HG03135 (cell line): ENCODE data around the gene FIBCD1.

Experiments used
- ATAC-seq: cut with Tn5 transposase; IDR thresholded peaks from one replicate; pipeline ENCODE4 v1.9.1; 2021; ENCODE audit warnings: mild to moderate bottlenecking, moderate library complexity; ENCODE audit not compliant: unreplicated experiment

FIBCD1 gene

DNA sequence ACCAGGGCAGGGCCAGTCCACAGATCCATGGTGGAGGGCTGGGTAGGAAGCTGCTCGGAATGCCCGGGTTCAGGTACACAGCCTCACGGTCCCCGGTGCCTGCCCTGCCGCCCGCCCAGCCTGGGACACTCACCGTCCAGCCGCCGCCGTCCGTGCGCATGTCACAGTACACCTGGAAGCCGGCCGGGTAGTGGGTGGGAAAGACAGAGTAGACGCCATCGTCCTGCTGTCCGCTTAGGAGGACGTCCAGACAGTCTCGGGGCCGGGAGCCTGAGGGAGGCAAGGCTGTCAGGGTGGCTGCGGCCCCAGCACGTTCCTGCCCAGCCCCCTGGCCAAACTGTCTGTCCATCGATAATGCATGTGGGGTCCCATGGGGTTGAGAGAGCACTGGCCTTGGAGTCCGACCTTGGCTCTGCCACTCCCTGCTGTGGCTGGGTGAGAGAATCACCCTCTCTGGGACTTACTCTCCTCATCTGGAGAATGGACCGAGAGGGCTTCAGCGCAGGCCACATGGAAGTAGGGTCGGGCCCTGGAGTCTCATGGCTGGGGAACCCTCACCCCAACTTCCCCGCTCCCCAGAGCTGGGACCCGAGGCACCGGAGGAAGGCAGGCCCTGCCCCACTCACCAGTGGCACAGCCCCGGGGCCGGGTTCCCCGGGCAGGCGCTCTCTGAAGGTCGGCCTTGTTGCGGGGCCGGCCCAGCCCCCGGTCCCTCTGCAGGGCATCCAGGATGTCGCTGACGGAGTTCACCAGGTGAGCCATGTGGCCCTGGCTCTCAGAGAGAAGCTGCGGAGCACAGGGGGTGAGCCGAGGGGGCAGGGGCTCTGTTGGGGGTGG is 15.2 kb downstream of the FIBCD1 start:
- ATAC-seq: no peak

DNA sequence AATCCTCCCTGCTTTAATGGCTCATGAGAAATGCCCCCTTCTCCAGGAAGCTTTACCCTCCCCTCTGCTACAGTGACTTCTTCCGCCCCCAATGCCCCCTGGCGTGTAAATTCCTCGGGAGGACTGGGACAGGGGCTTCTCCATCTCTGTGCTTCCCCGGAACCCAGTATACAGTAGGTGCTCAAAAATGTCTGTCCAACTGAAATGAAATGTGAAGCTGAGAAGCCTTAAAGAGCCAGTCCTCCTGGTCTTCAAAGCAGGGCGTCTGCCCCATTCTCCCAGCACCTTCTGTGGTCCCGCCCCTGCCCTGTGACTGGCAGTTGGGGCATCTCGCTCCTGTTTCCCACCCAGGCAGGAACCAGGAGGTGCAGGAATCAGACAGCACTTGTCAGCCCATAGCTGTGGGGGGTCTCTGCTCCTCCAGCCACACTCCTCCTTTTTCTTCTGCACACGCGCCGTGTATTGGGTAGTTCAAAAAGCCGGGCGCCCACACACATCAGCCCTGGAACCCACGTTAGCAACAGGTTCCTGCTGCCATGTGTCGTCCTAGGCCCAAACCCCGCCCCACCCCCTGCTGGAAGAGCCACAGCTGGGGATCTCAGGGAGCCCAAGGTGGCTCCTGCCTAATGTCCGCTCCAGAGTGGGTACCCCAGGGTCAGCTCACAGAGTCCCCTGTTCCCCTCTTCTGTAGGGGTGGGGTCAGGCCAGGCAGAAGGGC is 16.0 kb downstream of the FIBCD1 start:
- ATAC-seq: no peak

GRCh38 chr9:130921989-130922892 is 16.8 kb downstream of the FIBCD1 start:
- no peak for ATAC-seq

DNA sequence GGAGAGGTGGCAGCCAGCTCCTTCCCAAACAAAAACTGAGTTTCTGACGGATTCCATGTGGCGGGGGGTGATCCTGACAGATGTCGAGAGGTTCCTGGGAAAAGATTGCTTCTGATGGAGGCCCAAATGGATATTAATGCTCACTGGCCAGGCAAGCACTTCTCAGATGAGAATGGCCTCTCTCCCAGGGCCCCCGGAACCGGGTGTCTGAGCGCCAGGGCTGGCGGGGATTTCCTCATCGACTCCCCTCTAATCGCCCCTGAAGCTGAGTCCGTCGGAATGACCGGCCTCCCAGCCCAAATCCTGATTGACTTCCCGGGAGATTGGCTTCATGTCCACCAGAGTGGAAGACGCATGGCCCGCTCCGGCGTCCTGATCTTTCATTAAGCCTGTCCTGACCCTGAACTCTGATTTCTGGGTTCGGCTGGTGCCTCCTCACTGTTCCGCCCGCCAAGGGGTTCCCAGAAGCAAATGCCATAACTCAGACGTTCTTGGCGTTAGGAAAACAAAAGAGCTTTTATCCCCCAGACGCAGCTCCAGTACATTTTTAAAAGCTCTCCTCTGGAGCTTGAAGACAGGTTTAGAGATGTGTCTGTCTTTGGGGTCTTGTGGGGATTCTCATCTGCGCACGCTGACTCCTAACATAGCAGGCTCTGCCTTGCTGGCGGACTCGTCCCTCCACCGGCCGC is 17.6 kb downstream of the FIBCD1 start:
- no peak for ATAC-seq

- ATAC-seq: no peak
These were observed 18.2 kb downstream of the FIBCD1 start for GRCh38 chr9:130920762-130921299.

DNA sequence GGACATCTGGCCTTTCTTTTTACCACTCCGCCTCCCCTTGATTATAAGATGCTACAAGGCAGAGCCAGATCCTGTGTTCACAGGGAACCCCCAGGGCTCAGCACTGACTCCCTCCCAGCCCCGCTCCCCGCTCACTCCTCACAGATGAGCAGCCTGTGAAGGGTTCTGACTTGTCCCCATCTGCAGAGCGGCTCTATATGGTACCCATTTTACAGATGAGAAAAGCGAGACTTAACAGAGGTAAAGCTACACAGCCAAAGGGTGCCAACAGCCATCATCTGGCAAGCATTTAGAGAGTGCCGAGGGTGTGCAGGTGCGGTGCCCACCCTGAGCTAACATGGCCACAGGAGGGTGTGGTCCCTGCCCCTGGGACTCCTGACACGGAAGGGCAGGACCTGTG is 18.8 kb downstream of the FIBCD1 start:
- no peak for ATAC-seq

- no peak for ATAC-seq
These were observed 19.4 kb downstream of the FIBCD1 start for GRCh38 chr9:130919559-130920145.

GRCh38 chr9:130918826-130919558 is 20.1 kb downstream of the FIBCD1 start:
- no peak for ATAC-seq

- no peak for ATAC-seq
These were observed 20.8 kb downstream of the FIBCD1 start for GRCh38 chr9:130918101-130918825.

DNA sequence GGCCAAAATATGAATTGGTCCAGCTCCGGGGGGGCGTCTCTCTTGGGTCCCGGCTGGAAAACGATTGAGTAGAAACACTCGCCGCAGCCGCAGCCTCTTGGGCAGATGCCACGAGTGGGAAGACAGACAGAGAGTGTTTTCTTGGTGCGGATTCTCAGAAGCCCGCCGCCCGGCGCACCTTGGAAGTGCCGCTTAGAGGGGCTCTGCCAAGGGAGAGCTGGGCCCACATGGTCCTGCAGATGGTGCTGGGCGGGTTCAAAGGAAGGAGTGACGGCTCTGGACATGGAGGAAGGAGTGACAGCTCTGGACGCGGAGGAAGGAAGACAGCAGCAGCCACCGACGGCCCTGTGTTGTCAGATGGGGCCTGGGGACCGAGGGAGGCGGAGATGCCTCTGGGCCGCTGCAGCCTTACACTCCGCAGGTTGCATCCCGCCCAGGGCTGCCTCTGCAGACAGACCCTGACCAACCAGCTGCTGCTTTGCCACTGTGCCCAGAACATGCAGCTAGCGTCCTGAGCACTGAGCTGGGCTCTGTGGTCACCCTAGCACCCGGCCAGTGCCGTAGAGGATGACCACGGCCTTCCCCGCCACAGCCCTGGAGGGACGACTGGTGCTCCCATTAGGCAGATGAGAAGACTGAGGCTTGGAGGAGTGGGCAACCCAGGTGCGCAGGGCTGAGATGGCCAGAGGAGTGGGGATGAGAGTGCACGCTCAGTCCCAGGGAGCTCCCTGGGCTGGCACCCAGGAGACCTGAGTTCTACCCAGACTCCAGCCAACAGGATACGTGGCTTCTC is 21.7 kb downstream of the FIBCD1 start:
- no peak for ATAC-seq

- ATAC-seq: no peak
These were observed 24.0 kb downstream of the FIBCD1 start for GRCh38 chr9:130915096-130915447.

GRCh38 chr9:130914417-130915095 is 24.5 kb downstream of the FIBCD1 start:
- no peak for ATAC-seq

GRCh38 chr9:130913599-130914416 is 25.2 kb downstream of the FIBCD1 start:
- ATAC-seq: no peak

- ATAC-seq: no peak
These were observed 26.0 kb downstream of the FIBCD1 start for GRCh38 chr9:130912932-130913598.

DNA sequence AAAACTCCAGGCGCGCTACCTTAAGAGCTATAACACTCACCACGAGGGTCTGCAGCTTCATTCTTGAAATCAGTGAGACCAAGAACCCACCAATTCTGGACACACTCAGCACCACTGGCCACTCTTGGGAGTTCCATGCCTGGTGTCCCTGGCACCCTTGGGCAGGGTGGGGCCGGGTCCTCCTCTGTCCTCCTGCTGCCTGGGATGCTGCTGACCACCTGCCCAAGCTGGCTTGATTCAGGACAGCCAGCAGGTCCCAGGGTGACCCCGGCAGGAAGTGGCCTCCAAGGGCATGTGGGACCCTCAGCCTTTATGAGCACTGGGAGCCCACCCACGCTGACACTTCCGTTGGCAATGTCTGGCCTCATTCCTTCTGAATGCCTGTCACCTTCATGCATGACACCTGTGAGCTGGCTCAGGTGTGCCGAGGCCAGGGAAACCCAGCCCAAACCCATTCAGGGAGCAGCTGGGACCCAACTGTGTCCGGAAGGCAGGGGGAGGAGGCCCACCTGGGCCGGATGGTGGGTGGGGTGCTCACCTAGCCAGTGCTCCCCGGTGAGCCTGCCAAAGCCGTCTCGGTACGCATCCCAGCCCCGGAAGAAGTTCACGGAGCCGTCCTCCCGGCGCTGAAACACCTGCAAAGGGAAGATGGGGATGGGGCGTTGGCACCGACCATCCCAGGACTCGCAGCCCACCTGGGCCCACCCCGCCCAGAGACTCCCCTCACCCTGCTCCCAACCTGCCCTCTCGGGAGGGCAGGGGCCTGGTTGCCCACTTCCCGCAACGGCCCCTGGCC is 27.6 kb downstream of the FIBCD1 start:
- ATAC-seq: no peak
